ENCODE data around the gene UHMK1.

The UHMK1 gene

GRCh38 chr1:162471290-162471853 lies 26.2 kb upstream of the UHMK1 start:
- Histone ChIP-seq H3K4me1 (ENCODE audit: low read length) (no peaks in the 10 kb centered on the region), H3K79me2 (ENCODE audit: low read length) (no peaks in the 10 kb centered on the region), H3K9ac (ENCODE audit: low read length) (no peak overlapping the region)

GRCh38 chr1:162475089-162475488 lies 22.5 kb upstream of the UHMK1 start:
- no peaks in the 10 kb centered on the region for H3F3A ChIP-seq (ENCODE audit: insufficient read depth, low read length)
- no peaks in the 10 kb centered on the region for H3K27me3 ChIP-seq (replicated peaks; ENCODE audit: insufficient read depth, low read length)
- H3K36me3 ChIP-seq (replicated peaks; ENCODE audit: insufficient read depth, low read length), result no peaks in the 10 kb centered on the region
- no peaks in the 10 kb centered on the region for H3K9me2 ChIP-seq (replicated peaks; ENCODE audit: insufficient read depth, low read length)
- no peak for DNase-seq
- H4K20me1 ChIP-seq (ENCODE audit: insufficient read depth, low read length), result no peaks in the 10 kb centered on the region
- H3K79me2 ChIP-seq (ENCODE audit: low read length), result no peaks in the 10 kb centered on the region
- no peak overlapping the region for H2AFZ ChIP-seq (ENCODE audit: low read length)
- no peak overlapping the region for H3K4me3 ChIP-seq (ENCODE audit: low read length)
- TF ChIP-seq EZH2 (optimal IDR thresholded peaks at IDR 0.05; ENCODE audit: low read depth, low read length) (no peak), CTCF (IDR thresholded peaks at IDR 0.05; ENCODE audit: low read length) (no peak), EZH2phosphoT487 (IDR thresholded peaks at IDR 0.05; ENCODE audit: low read length) (no peak)
- H3K27ac ChIP-seq (ENCODE audit: low read length), result no peak overlapping the region
- H3K4me1 ChIP-seq (ENCODE audit: low read length), result no peaks in the 10 kb centered on the region
- no peak overlapping the region for H3K4me2 ChIP-seq (ENCODE audit: low read depth, low read length)
- H3K9me3 ChIP-seq (replicated peaks; ENCODE audit: insufficient read depth, low read length), result no peaks in the 10 kb centered on the region
- H3K9ac ChIP-seq (ENCODE audit: low read length), result no peak overlapping the region

More at GRCh38 chr1:162471290-162471853, 26.2 kb upstream of the UHMK1 start:
- Histone ChIP-seq H3K9me3 (replicated peaks; ENCODE audit: insufficient read depth, low read length) (no peaks in the 10 kb centered on the region), H2AFZ (ENCODE audit: low read length) (no peak overlapping the region), H3K27me3 (replicated peaks; ENCODE audit: insufficient read depth, low read length) (no peaks in the 10 kb centered on the region), H3K9me2 (replicated peaks; ENCODE audit: insufficient read depth, low read length) (no peaks in the 10 kb centered on the region), H3K4me3 (ENCODE audit: low read length) (no peak overlapping the region), H3K27ac (ENCODE audit: low read length) (no peak overlapping the region), H3F3A (ENCODE audit: insufficient read depth, low read length) (no peaks in the 10 kb centered on the region), H3K36me3 (replicated peaks; ENCODE audit: insufficient read depth, low read length) (no peaks in the 10 kb centered on the region), H4K20me1 (ENCODE audit: insufficient read depth, low read length) (no peaks in the 10 kb centered on the region), H3K4me2 (ENCODE audit: low read depth, low read length) (no peak overlapping the region)
- DNase-seq, result no peak
- TF ChIP-seq EZH2 (optimal IDR thresholded peaks at IDR 0.05; ENCODE audit: low read depth, low read length), result no peak
- TF ChIP-seq EZH2phosphoT487 (IDR thresholded peaks at IDR 0.05; ENCODE audit: low read length), result no peak
- TF ChIP-seq CTCF (IDR thresholded peaks at IDR 0.05; ENCODE audit: low read length), result no peak

- TF ChIP-seq EZH2phosphoT487 (IDR thresholded peaks at IDR 0.05; ENCODE audit: low read length) (no peak), CTCF (IDR thresholded peaks at IDR 0.05; ENCODE audit: low read length) (peak; percentile 18)
- H3K4me2 ChIP-seq (ENCODE audit: low read depth, low read length), result no peak overlapping the region
- H3K79me2 ChIP-seq (ENCODE audit: low read length), result no peaks in the 10 kb centered on the region
- H4K20me1 ChIP-seq (ENCODE audit: insufficient read depth, low read length), result no peaks in the 10 kb centered on the region
- H2AFZ ChIP-seq (ENCODE audit: low read length), result no peak overlapping the region
- H3K9ac ChIP-seq (ENCODE audit: low read length), result no peak overlapping the region
- no peaks in the 10 kb centered on the region for H3K4me1 ChIP-seq (ENCODE audit: low read length)
- H3K27ac ChIP-seq (ENCODE audit: low read length), result no peak overlapping the region
- no peak overlapping the region for H3K4me3 ChIP-seq (ENCODE audit: low read length)
- no peaks in the 10 kb centered on the region for H3K9me3 ChIP-seq (replicated peaks; ENCODE audit: insufficient read depth, low read length)
- no peaks in the 10 kb centered on the region for H3K9me2 ChIP-seq (replicated peaks; ENCODE audit: insufficient read depth, low read length)
- no peaks in the 10 kb centered on the region for H3F3A ChIP-seq (ENCODE audit: insufficient read depth, low read length)
- H3K36me3 ChIP-seq (replicated peaks; ENCODE audit: insufficient read depth, low read length), result no peaks in the 10 kb centered on the region
- no peak for DNase-seq
- H3K27me3 ChIP-seq (replicated peaks; ENCODE audit: insufficient read depth, low read length), result no peaks in the 10 kb centered on the region
These were observed 22.0 kb upstream of the UHMK1 start for GRCh38 chr1:162475539-162476185.

Data from MM.1S (cell line).